ENCODE results near the gene DACT3.

DACT3 gene

GRCh38 chr19:46604781-46605355 lies 56.1 kb downstream of the DACT3 start:
- H3K27me3 ChIP-seq, result no peaks in the 10 kb centered on the region
- H3K4me1 ChIP-seq (ENCODE audit: control insufficient read depth in 1 of 2, insufficient read depth in 1 of 2, low read depth in 1 of 2, low read length in 1 of 2), result peaks cover 27 to 30% of the 10 kb centered on the region in 2 experiments
- peaks cover 51% of the 10 kb centered on the region for H3K36me3 ChIP-seq
- H3K9me3 ChIP-seq, result no peaks in the 10 kb centered on the region
- no peak overlapping the region for H3K27ac ChIP-seq
- TF ChIP-seq CTCF (IDR thresholded peaks at IDR 0.05), result no peak
- H3K4me3 ChIP-seq (ENCODE audit: low read depth in 1 of 2, low read length in 1 of 2), result no peak overlapping the region

- no peak for TF ChIP-seq CTCF (IDR thresholded peaks at IDR 0.05)
- Histone ChIP-seq H3K9me3 (no peaks in the 10 kb centered on the region), H3K4me3 (ENCODE audit: low read depth in 1 of 2, low read length in 1 of 2) (no peak overlapping the region), H3K4me1 (ENCODE audit: control insufficient read depth in 1 of 2, insufficient read depth in 1 of 2, low read depth in 1 of 2, low read length in 1 of 2) (peaks cover 29 to 30% of the 10 kb centered on the region in 2 experiments), H3K27ac (peak overlapping the region; percentile 43), H3K27me3 (peaks cover 3% of the 10 kb centered on the region), H3K36me3 (peaks cover 40% of the 10 kb centered on the region)
Measured at GRCh38 chr19:46603752-46604231, 57.2 kb downstream of the DACT3 start.

- peak overlapping the region in 1 of 2 experiments; percentile 100 for H3K4me3 ChIP-seq (ENCODE audit: low read depth in 1 of 2, low read length in 1 of 2)
Measured at GRCh38 chr19:46603195-46603637, 57.8 kb downstream of the DACT3 start.

GRCh38 chr19:46602392-46603194 lies 58.4 kb downstream of the DACT3 start:
- Histone ChIP-seq H3K27ac (peak overlapping the region; percentile 43), H3K27me3 (peaks cover 3% of the 10 kb centered on the region), H3K9me3 (no peaks in the 10 kb centered on the region), H3K4me3 (ENCODE audit: low read depth in 1 of 2, low read length in 1 of 2) (peak overlapping the region; percentile 98 to 100), H3K36me3 (peaks cover 28% of the 10 kb centered on the region), H3K4me1 (ENCODE audit: control insufficient read depth in 1 of 2, insufficient read depth in 1 of 2, low read depth in 1 of 2, low read length in 1 of 2) (peaks cover 29 to 30% of the 10 kb centered on the region in 2 experiments)
- no peak for TF ChIP-seq CTCF (IDR thresholded peaks at IDR 0.05)

More at GRCh38 chr19:46603195-46603637, 57.8 kb downstream of the DACT3 start:
- peaks cover 35% of the 10 kb centered on the region for H3K36me3 ChIP-seq
- TF ChIP-seq CTCF (IDR thresholded peaks at IDR 0.05), result no peak
- H3K4me1 ChIP-seq (ENCODE audit: control insufficient read depth in 1 of 2, insufficient read depth in 1 of 2, low read depth in 1 of 2, low read length in 1 of 2), result peaks cover 29 to 30% of the 10 kb centered on the region in 2 experiments
- H3K27ac ChIP-seq, result peak overlapping the region; percentile 43
- no peaks in the 10 kb centered on the region for H3K9me3 ChIP-seq
- peaks cover 3% of the 10 kb centered on the region for H3K27me3 ChIP-seq

GRCh38 chr19:46601318-46602224 lies 59.4 kb downstream of the DACT3 start, which contains the start of gene CALM3:
Gene CALM3 (plus strand): TSS chr19:46601330. CDS start chr19:46601435, 105 bp downstream.
- peak within 1 kb of the TSS; percentile 98 to 100 for H3K4me3 ChIP-seq (ENCODE audit: low read depth in 1 of 2, low read length in 1 of 2)
- H3K27me3 ChIP-seq, result peaks cover 3% of the 10 kb centered on the region
- H3K4me1 ChIP-seq (ENCODE audit: control insufficient read depth in 1 of 2, insufficient read depth in 1 of 2, low read depth in 1 of 2, low read length in 1 of 2), result peaks cover 29 to 30% of the 10 kb centered on the region in 2 experiments
- peaks cover 18% of the 10 kb centered on the region for H3K36me3 ChIP-seq
- H3K27ac ChIP-seq, result peak within 1 kb of the TSS; percentile 100
- no peak for TF ChIP-seq CTCF (IDR thresholded peaks at IDR 0.05)
- H3K9me3 ChIP-seq, result no peaks in the 10 kb centered on the region

All from neutrophil (primary cell).